ENCODE measurements around the gene BBLN.

Gene BBLN

GRCh38 chr9:128192601-128193371, 32.7 kb downstream of the BBLN start:
- peak; percentile 61 for DNase-seq

- no peak for DNase-seq
Observed at GRCh38 chr9:128193469-128194096, 33.5 kb downstream of the BBLN start.

DNA sequence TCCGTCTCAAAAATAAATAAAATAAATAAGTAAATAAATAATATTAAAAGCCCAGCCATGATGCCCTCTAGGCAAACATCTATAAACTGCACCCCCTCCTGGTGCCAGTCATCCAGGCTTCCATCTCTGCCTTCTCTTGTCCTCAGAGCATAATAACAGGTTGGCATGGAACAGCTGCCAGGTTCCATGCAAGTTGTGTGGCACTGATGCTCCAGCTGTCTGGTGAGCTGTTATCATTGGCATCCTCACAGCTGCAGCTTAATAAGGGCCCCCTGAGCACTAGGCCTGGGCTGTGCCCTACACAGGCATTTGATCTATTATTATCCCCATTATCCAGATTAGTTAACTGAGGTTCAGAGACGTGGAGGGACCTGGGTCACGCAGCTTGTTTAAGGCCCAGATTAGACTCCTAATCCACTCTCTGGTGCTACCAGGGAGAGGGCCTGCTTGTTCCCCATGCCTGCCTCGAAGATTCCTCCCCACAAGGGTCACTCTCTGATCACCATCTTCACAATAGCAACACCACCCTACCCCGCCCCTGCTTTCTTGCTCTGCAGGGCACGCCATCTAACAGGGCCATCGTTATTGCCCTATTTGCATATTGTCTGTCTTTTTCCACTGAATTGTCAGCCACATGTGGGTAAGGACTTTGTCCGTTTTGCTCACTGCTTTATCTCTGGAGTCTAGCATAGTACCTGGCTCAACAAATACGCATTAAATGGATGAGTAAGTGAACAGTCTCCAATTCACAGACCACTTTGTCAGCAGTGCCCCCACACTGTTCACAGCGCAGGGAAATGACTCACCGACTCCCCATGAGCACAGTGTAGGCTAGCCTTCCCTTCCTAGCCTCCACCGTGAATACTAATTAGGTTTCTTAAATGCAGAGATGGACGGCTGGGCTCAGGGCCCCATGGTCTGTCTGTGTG, 41.6 kb downstream of the BBLN start:
- DNase-seq, result no peak

DNA sequence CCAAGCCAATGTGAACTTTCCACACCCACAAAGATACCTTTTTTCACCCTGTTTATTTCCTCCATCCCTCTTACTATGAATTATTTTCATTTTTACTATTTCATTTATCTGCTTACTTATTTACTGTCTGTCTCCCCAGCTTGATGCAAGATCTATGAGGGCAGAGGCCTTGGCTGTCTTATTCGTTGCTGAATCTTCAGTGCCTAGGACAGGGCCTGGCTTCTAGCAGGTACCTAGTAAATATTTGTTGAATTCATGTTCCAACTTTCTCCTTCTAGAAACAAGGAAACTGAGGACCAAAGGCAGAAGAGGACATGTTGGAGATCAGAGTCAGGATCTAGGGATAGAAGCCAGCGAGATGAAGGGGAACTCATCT, 42.6 kb downstream of the BBLN start:
- no peak for DNase-seq

DNA sequence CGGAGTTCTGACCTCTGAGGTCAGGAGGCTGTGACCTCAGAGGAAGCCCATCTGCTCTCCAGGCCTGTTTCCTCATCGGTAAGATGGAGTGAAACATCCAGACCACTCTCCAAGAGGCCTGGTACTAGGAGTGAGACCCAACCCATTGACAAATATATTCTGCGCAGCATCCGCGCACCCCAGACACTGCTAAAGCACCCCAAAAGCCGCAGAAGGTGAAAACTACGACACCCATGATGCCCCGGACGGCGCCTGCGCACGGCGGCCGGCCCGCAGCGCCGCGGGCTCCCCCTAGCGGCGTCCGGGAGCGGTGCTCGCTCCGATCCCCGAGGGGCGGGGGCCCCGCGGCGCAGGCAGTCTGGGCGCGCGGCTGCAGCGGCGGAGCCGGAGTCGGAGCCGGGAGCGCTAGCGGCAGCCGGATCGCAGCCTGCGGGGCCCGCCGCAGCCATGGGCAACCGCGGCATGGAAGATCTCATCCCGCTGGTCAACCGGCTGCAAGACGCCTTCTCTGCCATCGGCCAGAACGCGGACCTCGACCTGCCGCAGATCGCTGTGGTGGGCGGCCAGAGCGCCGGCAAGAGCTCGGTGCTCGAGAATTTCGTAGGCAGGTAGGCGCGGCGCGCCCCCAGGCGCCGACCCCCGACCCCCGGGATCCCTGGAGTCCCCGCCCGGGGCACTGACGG, 43.1 kb downstream of the BBLN start, which contains the start of gene DNM1:
DNM1 (plus strand) TSS at position 356 of the 683 bp plus-strand sequence; CDS start at position 448, 92 bp downstream.
- peak; percentile 81 for DNase-seq

- peak; percentile 13 for DNase-seq
Observed at GRCh38 chr9:128203707-128204551, 43.9 kb downstream of the BBLN start.

- no peak for DNase-seq
Observed at GRCh38 chr9:128204858-128205257, 44.8 kb downstream of the BBLN start.

DNA sequence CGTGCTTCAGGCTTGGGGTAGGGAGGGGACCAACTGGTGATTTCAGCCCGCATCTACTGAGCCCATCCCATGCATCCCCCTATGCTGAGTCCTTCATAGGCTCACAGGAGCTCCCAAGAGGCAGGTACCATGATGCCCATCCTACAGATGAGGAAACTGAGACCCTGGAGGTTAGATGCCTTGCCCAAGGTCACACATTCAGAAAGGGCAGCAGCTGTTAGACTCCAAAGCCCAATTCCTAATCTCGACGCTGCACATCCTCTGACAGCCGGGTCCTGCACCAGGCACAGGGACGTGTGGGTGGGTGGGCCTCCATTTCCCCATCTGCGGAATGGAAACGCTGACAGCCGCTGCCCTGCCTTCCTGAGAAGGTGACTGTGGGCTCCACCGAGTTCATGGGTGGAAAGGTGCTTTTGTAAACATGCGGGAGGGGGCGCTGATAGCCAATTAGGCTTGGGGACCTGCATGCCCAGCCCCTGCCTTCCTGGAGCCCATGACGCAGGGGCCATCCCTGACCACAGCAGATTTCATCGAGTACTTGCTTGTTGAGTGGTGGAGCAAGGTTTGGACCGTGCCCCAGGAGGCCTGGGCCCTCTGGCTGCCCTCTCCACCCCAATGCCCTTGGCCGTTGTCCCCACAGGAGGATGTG, 45.4 kb downstream of the BBLN start:
- no peak for DNase-seq

DNA sequence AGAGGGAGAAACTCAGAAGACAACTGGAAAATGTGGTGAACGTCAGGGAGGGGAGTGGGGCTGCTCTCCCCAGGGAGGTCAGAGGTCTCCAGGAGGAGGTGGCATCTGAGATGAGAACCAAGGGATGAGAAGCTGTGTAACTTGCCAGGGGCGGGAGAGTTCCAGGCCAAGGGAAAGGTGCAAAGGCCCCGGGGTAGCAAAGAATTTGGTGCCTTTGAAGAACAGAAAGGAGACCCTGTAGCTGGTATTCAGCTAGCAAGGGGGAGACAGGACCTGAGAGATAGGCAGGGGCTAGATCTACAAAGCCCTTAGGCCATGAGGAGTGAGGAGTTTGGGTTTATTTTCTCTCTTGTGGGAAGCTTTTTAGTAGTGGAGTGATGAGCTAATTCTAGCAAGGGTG, 46.4 kb downstream of the BBLN start:
- no peak for DNase-seq

GRCh38 chr9:128206916-128207910, 47.1 kb downstream of the BBLN start:
- no peak for DNase-seq

DNA sequence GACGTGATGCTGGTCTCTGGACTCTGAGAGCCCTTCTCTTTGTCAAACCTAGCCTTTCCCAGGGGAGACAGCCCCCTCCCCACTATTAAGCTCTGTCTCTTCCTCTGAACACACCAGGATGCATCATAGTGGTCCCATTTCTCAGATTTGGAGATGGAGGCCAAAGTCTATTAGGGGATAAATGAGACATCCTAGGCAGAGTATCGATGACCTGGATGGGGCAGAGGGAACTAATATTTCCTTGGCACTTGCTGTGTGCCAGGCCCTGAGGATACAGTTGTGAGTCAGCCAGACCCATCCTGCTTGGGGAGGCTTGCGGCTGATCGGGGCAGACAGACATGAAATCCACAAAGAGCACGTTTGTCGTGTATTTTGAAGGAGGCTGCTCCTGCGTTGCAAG, 48.3 kb downstream of the BBLN start:
- no peak for DNase-seq

- no peak for DNase-seq
Observed at GRCh38 chr9:128208946-128209669, 49.0 kb downstream of the BBLN start.

GRCh38 chr9:128211186-128211980, 51.3 kb downstream of the BBLN start:
- DNase-seq, result no peak

- no peak for DNase-seq
Observed at GRCh38 chr9:128211981-128212281, 51.9 kb downstream of the BBLN start.

All from CD4-positive, alpha-beta T cell treated with Interleukin-17A for 1 hour (primary cell).